Subcutaneous abdominal adipose tissue (tissue), 5 donors: ENCODE measurements around the gene TPSD1.
"Not testable (repeated sequence)": the region's sequence is repeated elsewhere in the genome, so short reads cannot be mapped to it uniquely, and the experiment has no call there.

ENCODE experiments used
- H3K27ac ChIP-seq: one replicate; pipeline ENCODE4 v1.7.0; 2013; ENCODE audit warnings: low read depth, mild to moderate bottlenecking, inconsistent platforms, low read length, moderate library complexity
- H3K27me3 ChIP-seq, 5 donors: one replicate each; pipeline ENCODE4 v1.7.0; 2013; ENCODE audit warnings: low read length in 5 of 5, inconsistent platforms in 1 of 5; ENCODE audit not compliant: control insufficient read depth in 5 of 5, insufficient read depth in 4 of 5
- H3K36me3 ChIP-seq, 5 donors: one replicate each; pipeline ENCODE4 v1.7.0; 2013; ENCODE audit warnings: low read length in 5 of 5; ENCODE audit not compliant: control insufficient read depth in 5 of 5, insufficient read depth in 5 of 5
- H3K4me1 ChIP-seq, 5 donors: one replicate each; pipeline ENCODE4 v1.7.0; 2013; ENCODE audit warnings: low read length in 5 of 5, mild to moderate bottlenecking in 3 of 5, moderate library complexity in 1 of 5; ENCODE audit not compliant: control insufficient read depth in 5 of 5, insufficient read depth in 5 of 5
- H3K4me3 ChIP-seq, 5 donors: one replicate each; pipeline ENCODE4 v1.7.0; 2013; ENCODE audit warnings: low read length in 5 of 5, low read depth in 1 of 5
- H3K9ac ChIP-seq, 5 donors: one replicate each; pipeline ENCODE4 v1.7.0; 2013; ENCODE audit warnings: low read length in 5 of 5, mild to moderate bottlenecking in 4 of 5, moderate library complexity in 3 of 5
- H3K9me3 ChIP-seq, 5 donors: one replicate each; pipeline ENCODE4 v1.7.0; 2013; ENCODE audit warnings: low read length in 5 of 5; ENCODE audit not compliant: control insufficient read depth in 5 of 5
- donor health status: healthy.
- donor health status: healthy.
- donor health status: healthy.
- donor health status: healthy.
- donor health status: healthy.

Gene TPSD1

DNA sequence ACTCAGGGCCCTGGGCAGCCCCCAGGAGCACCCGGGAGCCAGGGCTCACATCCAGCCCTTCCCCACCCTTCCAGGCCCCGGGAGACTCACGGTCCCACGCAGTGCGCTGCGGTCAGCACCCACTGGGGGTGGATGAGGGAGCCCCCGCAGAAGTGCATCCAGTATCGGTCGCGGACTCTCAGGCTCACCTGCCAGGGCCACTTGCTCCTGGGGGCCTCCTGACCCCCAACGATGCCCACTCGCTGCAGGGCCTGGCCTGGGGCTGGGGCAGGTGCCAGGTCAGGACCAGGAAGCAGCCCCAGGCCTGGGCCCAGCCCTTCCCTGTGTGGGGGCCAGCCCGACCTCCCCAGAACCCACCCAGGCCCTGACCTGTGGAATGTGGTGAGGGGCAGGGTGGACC is 26.4 kb upstream of the TPSD1 start:
- not testable (repeated sequence) for H3K9me3 ChIP-seq, H3K27me3 ChIP-seq, H3K9ac ChIP-seq, H3K4me3 ChIP-seq, H3K27ac ChIP-seq, H3K36me3 ChIP-seq, H3K4me1 ChIP-seq

DNA sequence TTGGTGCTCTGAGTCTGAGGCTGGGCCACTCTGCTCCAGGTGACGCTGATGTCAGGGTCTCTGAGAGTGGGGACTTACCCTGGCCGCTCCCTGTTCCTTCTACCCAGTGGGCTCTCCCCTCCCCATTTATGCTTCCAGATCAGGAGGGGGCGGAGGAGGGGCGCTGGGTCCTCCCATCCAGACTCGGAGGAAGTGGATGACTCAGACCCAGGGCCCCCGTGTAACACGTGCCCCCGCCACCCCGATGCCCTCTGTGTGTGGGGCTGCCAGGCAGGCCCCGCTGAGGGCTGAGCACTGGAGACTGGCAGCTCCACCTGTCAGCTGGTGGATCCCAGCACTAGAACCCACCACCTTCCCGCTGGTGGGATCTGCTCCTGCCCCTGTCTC is 25.8 kb upstream of the TPSD1 start, which contains the start of gene TPSB2:
TPSB2 (minus strand) TSS at position 101 of the 387 bp plus-strand sequence. CDS start 233 bp downstream, outside the sequence.
- H3K9me3 ChIP-seq = not testable (repeated sequence)

DNA sequence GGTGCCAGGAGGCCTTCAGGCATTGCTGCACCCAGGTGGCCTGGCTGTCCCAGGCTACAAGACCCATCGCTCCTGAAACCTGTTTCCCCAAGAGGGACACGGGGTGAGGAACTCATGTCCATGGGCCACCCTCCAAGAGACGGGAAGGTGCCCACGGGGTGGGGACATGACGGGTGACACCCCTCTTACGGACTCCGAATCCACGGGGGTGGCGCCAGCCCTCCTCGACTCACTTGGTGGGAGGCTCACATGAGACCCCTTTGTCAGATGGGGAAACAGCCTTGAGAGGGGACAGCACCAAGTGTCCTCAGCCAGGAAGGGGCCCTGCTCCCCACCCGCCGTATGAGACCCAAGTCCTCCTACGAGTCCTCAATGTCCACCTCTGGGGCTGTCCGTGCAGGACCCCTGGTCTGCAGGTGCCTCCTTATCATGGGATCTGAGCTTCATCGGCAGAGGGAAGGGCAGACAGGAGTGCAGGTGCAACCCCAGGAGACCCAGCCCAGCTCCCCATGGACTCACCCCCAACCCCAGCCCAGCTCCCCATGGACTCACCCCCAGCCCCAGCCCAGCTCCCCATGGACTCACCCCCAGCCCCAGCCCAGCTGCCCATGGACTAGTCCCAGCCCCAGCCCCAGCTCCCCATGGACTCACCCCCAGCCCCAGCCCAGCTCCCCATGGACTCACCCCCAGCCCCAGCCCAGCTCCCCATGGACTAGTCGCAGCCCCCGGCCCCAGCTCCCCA is 25.2 kb upstream of the TPSD1 start:
- not testable (repeated sequence) for H3K4me1 ChIP-seq, H3K9ac ChIP-seq, H3K27ac ChIP-seq, H3K36me3 ChIP-seq, H3K4me3 ChIP-seq, H3K9me3 ChIP-seq, H3K27me3 ChIP-seq

More for the DNA sequence above, 25.8 kb upstream of the TPSD1 start, which contains the start of gene TPSB2:
- H3K27me3 ChIP-seq, H3K27ac ChIP-seq, H3K4me1 ChIP-seq, H3K36me3 ChIP-seq, H3K9ac ChIP-seq, H3K4me3 ChIP-seq: not testable (repeated sequence)

DNA sequence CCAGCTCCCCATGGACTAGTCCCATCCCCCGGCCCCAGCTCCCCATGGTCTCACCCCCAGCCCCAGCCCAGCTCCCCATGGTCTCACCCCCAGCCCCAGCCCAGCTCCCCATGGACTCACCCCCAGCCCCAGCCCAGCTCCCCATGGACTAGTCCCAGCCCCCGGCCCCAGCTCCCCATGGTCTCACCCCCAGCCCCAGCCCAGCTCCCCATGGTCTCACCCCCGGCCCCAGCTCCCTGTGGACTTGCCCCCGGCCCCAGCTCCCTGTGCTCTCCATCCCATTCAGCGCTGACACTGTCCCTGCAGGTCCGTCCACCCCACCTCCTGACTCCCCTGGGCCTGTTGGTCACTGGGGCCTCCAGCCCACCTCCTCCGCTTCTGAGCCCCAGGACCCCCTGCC is 24.6 kb upstream of the TPSD1 start:
- not testable (repeated sequence) for H3K36me3 ChIP-seq, H3K9me3 ChIP-seq, H3K9ac ChIP-seq, H3K4me1 ChIP-seq, H3K27me3 ChIP-seq, H3K4me3 ChIP-seq, H3K27ac ChIP-seq

DNA sequence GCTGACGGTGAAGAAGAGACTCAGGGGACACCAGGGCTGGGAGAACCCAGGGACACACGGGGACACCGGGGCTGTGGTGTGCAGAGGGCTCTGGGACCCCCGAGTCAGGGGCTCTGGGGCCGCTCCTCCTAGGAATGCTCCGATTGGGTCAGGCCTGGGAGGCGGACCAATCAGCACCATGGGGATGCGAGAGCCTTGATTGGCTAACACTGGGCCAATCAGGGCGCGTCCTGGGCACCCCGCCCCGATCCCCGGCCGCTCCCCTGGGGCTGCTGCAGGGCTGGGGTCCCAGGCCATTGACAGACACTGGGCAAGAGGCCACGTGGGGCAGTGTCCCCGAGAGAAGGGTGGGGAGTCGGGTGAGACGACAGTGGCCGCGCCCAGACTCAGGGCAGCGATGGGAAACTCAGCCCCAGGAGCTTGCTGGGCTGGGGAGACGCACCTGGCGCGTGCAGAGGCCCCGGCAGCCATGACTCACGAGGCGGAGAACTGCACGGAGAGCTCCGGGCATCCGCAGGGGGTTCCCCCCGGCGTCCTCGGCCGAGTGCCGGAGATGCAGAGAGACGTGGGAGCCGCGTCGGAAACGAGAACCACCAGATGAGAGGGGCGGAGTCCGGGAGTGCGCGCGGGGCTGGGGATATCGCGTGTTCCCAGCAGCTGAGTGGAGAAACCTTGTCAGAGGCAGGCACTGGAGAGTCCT is 23.7 kb upstream of the TPSD1 start:
- H3K9me3 ChIP-seq, H3K4me1 ChIP-seq, H3K36me3 ChIP-seq, H3K4me3 ChIP-seq, H3K27ac ChIP-seq, H3K27me3 ChIP-seq, H3K9ac ChIP-seq: not testable (repeated sequence)

DNA sequence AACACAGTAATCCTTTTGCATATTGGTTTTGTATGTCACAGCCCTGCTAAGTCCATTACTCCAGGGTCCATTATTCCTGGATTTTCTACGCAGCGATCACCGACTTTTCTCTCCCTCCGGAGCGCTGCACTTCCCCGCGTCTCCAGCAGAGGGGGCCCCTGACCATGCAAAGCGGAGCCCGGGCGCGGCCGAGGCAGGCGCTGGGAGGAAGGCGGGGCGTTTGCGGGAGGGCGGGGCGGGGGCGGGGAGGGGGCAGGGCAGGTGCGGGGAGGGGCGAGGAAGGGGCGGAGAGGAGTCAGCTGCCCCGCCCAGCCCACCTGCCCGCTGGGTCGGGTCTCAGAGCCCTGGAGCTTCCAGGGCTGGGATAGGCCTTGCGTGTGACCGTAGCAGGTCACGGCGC is 19.2 kb upstream of the TPSD1 start:
- H3K27ac ChIP-seq, H3K4me3 ChIP-seq, H3K9ac ChIP-seq, H3K27me3 ChIP-seq, H3K36me3 ChIP-seq, H3K9me3 ChIP-seq, H3K4me1 ChIP-seq: not testable (repeated sequence)

DNA sequence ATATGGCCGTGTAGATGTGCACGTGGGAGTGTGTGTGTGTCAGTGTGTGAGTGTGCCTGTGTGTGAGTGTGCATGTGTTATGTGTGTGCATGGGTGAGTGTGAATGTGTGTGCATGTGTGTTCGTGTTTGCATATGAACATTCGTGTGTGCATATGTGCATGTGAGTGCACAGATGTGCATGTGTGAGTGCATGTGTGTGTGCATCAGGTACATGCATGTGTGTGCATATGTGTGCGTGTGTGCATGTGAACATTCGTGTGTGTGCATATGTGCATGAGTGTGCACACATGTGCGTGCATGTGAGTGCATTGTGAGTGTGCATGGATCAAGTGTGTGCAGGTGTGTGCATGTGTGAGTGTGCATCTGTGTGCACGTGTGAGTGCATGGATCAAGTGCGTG is 17.9 kb upstream of the TPSD1 start:
- Histone ChIP-seq H3K36me3 (no peaks in the 10 kb centered on the region), H3K27ac (no peak overlapping the region), H3K9ac (no peak overlapping the region), H3K9me3 (no peaks in the 10 kb centered on the region), H3K4me1 (no peaks in the 10 kb centered on the region), H3K27me3 (peaks cover 0 to 5% (median 0%) of the 10 kb centered on the region in 5 donors), H3K4me3 (no peak overlapping the region)

DNA sequence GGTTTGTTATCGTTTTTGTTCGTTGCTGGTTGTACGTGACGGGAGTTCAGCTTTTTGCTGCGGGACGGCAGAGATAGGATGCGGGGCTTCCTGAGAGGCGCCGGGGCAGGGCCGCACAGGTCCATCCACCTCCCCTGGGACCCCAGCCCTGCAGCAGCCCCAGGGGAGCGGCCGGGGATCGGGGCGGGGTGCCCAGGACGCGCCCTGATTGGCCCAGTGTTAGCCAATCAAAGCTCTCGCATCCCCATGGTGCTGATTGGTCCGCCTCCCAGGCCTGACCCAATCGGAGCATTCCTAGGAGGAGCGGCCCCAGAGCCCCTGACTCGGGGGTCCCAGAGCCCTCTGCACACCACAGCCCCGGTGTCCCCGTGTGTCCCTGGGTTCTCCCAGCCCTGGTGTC is 17.0 kb upstream of the TPSD1 start:
- H3K27me3 ChIP-seq, H3K9me3 ChIP-seq, H3K4me3 ChIP-seq, H3K36me3 ChIP-seq, H3K9ac ChIP-seq, H3K4me1 ChIP-seq, H3K27ac ChIP-seq: not testable (repeated sequence)

DNA sequence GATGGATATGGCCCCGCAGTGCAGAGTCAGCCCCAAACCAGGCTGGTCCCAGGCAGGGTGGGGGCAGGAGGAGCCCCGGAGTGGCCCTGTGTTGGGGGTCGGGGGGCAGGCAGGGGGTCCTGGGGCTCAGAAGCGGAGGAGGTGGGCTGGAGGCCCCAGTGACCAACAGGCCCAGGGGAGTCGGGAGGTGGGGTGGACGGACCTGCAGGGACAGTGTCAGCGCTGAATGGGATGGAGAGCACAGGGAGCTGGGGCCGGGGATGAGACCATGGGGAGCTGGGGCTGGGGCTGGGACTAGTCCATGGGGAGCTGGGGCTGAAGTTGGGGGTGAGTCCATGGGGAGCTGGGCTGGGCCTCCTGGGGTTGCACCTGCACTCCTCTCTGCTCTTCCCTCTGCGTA is 16.3 kb upstream of the TPSD1 start:
- H3K4me1 ChIP-seq, H3K9ac ChIP-seq, H3K9me3 ChIP-seq, H3K4me3 ChIP-seq, H3K27ac ChIP-seq, H3K36me3 ChIP-seq, H3K27me3 ChIP-seq: not testable (repeated sequence)

DNA sequence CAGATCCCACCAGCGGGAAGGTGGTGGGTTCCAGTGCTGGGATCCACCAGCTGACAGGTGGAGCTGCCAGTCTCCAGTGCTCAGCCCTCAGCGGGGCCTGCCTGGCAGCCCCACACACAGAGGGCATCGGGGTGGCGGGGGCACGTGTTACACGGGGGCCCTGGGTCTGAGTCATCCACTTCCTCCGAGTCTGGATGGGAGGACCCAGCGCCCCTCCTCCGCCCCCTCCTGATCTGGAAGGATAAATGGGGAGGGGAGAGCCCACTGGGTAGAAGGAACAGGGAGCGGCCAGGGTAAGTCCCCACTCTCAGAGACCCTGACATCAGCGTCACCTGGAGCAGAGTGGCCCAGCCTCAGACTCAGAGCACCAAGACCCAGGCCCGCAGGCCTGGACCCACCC is 15.4 kb upstream of the TPSD1 start, which contains the start of gene TPSAB1:
TPSAB1 (plus strand) TSS at position 270 of the 400 bp plus-strand sequence. CDS start 234 bp downstream, outside the sequence.
- not testable (repeated sequence) for H3K9ac ChIP-seq, H3K27ac ChIP-seq, H3K4me1 ChIP-seq, H3K36me3 ChIP-seq, H3K9me3 ChIP-seq, H3K4me3 ChIP-seq, H3K27me3 ChIP-seq
